ENCODE data around the gene PECR. TPM values are rescaled to one million over a fixed set of nuclear protein-coding genes. Genes with fewer than 3 reads are reported as not detected.

PECR gene
- total RNA-seq, 1 experiment from 2014 or later, result 15.3 TPM

GRCh38 chr2:216018709-216019108 lies 62.9 kb downstream of the PECR start:
- Histone ChIP-seq H2BK12ac (ENCODE audit: insufficient read length, low read depth, low read length) (no peak overlapping the region), H2BK15ac (ENCODE audit: low read depth, low read length) (no peak overlapping the region), H2BK20ac (ENCODE audit: low read depth, low read length, poor library complexity, severe bottlenecking) (no peak overlapping the region), H3K23me2 (ENCODE audit: insufficient read length, low read depth, low read length, poor library complexity, severe bottlenecking) (no peaks in the 10 kb centered on the region), H3K9ac (ENCODE audit: extremely low read depth, insufficient read length, low read length) (no peak overlapping the region), H3K56ac (ENCODE audit: insufficient read length, low read depth, low read length) (no peak overlapping the region), H3K79me1 (ENCODE audit: insufficient read depth, low read depth, low read length, poor library complexity, severe bottlenecking) (no peaks in the 10 kb centered on the region), H3K27ac (ENCODE audit: insufficient read length, low read depth, low read length) (no peak overlapping the region), H4K8ac (replicated peaks; ENCODE audit: insufficient read length, low read depth, low read length) (no peak overlapping the region), H2AFZ (ENCODE audit: low read length) (no peak overlapping the region), H3K14ac (ENCODE audit: insufficient read depth, low read length) (no peak overlapping the region), H4K91ac (ENCODE audit: insufficient read length, low read depth, low read length) (no peak overlapping the region), H2BK120ac (ENCODE audit: low read depth, low read length, poor library complexity, severe bottlenecking) (no peak overlapping the region), H3K4ac (ENCODE audit: low read depth, low read length) (no peak overlapping the region), H3K27me3 (ENCODE audit: insufficient read depth, low read length) (no peaks in the 10 kb centered on the region), H4K20me1 (ENCODE audit: control insufficient read depth, insufficient read depth, insufficient read length) (no peaks in the 10 kb centered on the region), H3K4me1 (ENCODE audit: insufficient read depth, low read length) (no peaks in the 10 kb centered on the region), H3K4me2 (ENCODE audit: insufficient read depth, insufficient read length, low read length) (no peak overlapping the region), H3K18ac (ENCODE audit: insufficient read length, low read depth, low read length) (no peak overlapping the region), H2BK5ac (ENCODE audit: insufficient read length, low read length) (no peak overlapping the region), H3K23ac (ENCODE audit: insufficient read length, low read depth, low read length) (no peak overlapping the region), H3K79me2 (ENCODE audit: insufficient read depth, low read length) (no peaks in the 10 kb centered on the region), H3K9me3 (ENCODE audit: control insufficient read depth, low read depth, low read length) (no peaks in the 10 kb centered on the region), H2AK5ac (ENCODE audit: insufficient read length, low read length) (no peak overlapping the region), H4K5ac (ENCODE audit: insufficient read length, low read depth, low read length) (no peak overlapping the region), H3T11ph (ENCODE audit: low read length) (no peak overlapping the region)
- Mint-ChIP-seq H3K9me3 (no peaks in the 10 kb centered on the region), H3K4me1 (peaks cover 4 to 6% of the 10 kb centered on the region in 2 experiments), H3K27me3 (ENCODE audit: low read depth) (no peaks in the 10 kb centered on the region), H3K36me3 (ENCODE audit: insufficient read depth in 1 of 3, low read depth in 3 of 3) (peaks cover 0 to 2% (median 0%) of the 10 kb centered on the region in 3 experiments; a peak in 2 of 7 replicates), H3K4me3 (no peak overlapping the region), H3K27ac (no peak overlapping the region)
- WGBS (ENCODE audit: extremely low coverage, insufficient read length, low lambda C conversion rate), result no CpG with 5 or more reads among the region's 3 CpGs
- no peak for DNase-seq
- no peak for TF ChIP-seq CTCF (conservative IDR thresholded peaks at IDR 0.05)

All from H9 (cell line).